Measurements from ENCODE around the gene LIMCH1. TPM values are rescaled to one million over a fixed set of nuclear protein-coding genes. Genes with fewer than 3 reads are reported as not detected.

Gene LIMCH1
- total RNA-seq, 4 donors from 2014 or later = 8.5 to 32.6 (median 27.0) TPM

- 28% methylated on average over 12 of the region's 12 CpGs for WGBS
- TF ChIP-seq CTCF (IDR thresholded peaks at IDR 0.05) (no peak), POLR2AphosphoS5 (IDR thresholded peaks at IDR 0.05) (no peak), EP300 (IDR thresholded peaks at IDR 0.05) (no peak), POLR2A (IDR thresholded peaks at IDR 0.05) (no peak)
- no peak overlapping the region for H3K4me3 ChIP-seq
- no peaks in the 10 kb centered on the region for H3K27me3 ChIP-seq
- H3K9me3 ChIP-seq = no peaks in the 10 kb centered on the region
- no peaks in the 10 kb centered on the region for H3K36me3 ChIP-seq
- peaks cover 36% of the 10 kb centered on the region for H3K4me1 ChIP-seq
- no peak for DNase-seq (ENCODE audit: low spot score in 2 of 2)
- H3K27ac ChIP-seq = peak overlapping the region; percentile 47
These were observed 1.0 kb downstream of the LIMCH1 start for GRCh38 chr4:41538887-41539498.

- peaks cover 34% of the 10 kb centered on the region for H3K4me1 ChIP-seq
- H3K27me3 ChIP-seq = no peaks in the 10 kb centered on the region
- no peaks in the 10 kb centered on the region for H3K9me3 ChIP-seq
- TF ChIP-seq POLR2AphosphoS5 (IDR thresholded peaks at IDR 0.05) (no peak), EP300 (IDR thresholded peaks at IDR 0.05) (no peak), CTCF (IDR thresholded peaks at IDR 0.05) (no peak), POLR2A (IDR thresholded peaks at IDR 0.05) (no peak)
- DNase-seq (ENCODE audit: low spot score in 2 of 2) = no peak
- H3K27ac ChIP-seq = no peak overlapping the region
- no peak overlapping the region for H3K4me3 ChIP-seq
- no peaks in the 10 kb centered on the region for H3K36me3 ChIP-seq
These were observed 1.8 kb downstream of the LIMCH1 start for GRCh38 chr4:41539711-41540110.

- no peaks in the 10 kb centered on the region for H3K36me3 ChIP-seq
- H3K27ac ChIP-seq = no peak overlapping the region
- TF ChIP-seq POLR2AphosphoS5 (IDR thresholded peaks at IDR 0.05) (no peak), EP300 (IDR thresholded peaks at IDR 0.05) (no peak), POLR2A (IDR thresholded peaks at IDR 0.05) (no peak), CTCF (IDR thresholded peaks at IDR 0.05) (no peak)
- 84% methylated on average over 5 of the region's 5 CpGs for WGBS
- H3K27me3 ChIP-seq = no peaks in the 10 kb centered on the region
- no peak overlapping the region for H3K4me3 ChIP-seq
- H3K9me3 ChIP-seq = no peaks in the 10 kb centered on the region
- no peak for DNase-seq (ENCODE audit: low spot score in 2 of 2)
- H3K4me1 ChIP-seq = peaks cover 32% of the 10 kb centered on the region
These were observed 2.7 kb downstream of the LIMCH1 start for GRCh38 chr4:41540687-41541086.

- Histone ChIP-seq H3K36me3 (no peaks in the 10 kb centered on the region), H3K4me3 (no peak overlapping the region), H3K27me3 (no peaks in the 10 kb centered on the region), H3K4me1 (peaks cover 31% of the 10 kb centered on the region), H3K27ac (no peak overlapping the region), H3K9me3 (no peaks in the 10 kb centered on the region)
- TF ChIP-seq POLR2A (IDR thresholded peaks at IDR 0.05) (no peak), EP300 (IDR thresholded peaks at IDR 0.05) (no peak), POLR2AphosphoS5 (IDR thresholded peaks at IDR 0.05) (no peak), CTCF (IDR thresholded peaks at IDR 0.05) (no peak)
- no peak for DNase-seq (ENCODE audit: low spot score in 2 of 2)
- WGBS = 76% methylated on average over 7 of the region's 7 CpGs
These were observed 3.7 kb downstream of the LIMCH1 start for GRCh38 chr4:41541687-41542094.

- Histone ChIP-seq H3K36me3 (no peaks in the 10 kb centered on the region), H3K4me3 (no peak overlapping the region), H3K4me1 (peaks cover 28% of the 10 kb centered on the region), H3K27me3 (no peaks in the 10 kb centered on the region), H3K9me3 (no peaks in the 10 kb centered on the region), H3K27ac (no peak overlapping the region)
- DNase-seq (ENCODE audit: low spot score in 2 of 2) = no peak
- TF ChIP-seq EP300 (IDR thresholded peaks at IDR 0.05) (no peak), POLR2AphosphoS5 (IDR thresholded peaks at IDR 0.05) (no peak), POLR2A (IDR thresholded peaks at IDR 0.05) (no peak)
- WGBS = 70% methylated on average over 5 of the region's 5 CpGs
These were observed 4.7 kb downstream of the LIMCH1 start for GRCh38 chr4:41542526-41543275.

Measured in suprapubic skin (tissue), 4 donors.